ENCODE data around the gene SERPINB8. TPM values are rescaled to one million over a fixed set of nuclear protein-coding genes. Genes with fewer than 3 reads are reported as not detected.

The SERPINB8 gene
- total and polyA plus RNA-seq, 9 of the 15 experiments (the other 6 are each of a cell fraction or from before 2014, with no cell fraction given) = 0.05 to 0.19 (median 0.09) TPM

- TF ChIP-seq NFYB (IDR thresholded peaks at IDR 0.05; ENCODE audit: extremely low read depth, insufficient read length) (no peak), ZNF518B (CRISPR knock-in tag; IDR thresholded peaks at IDR 0.05) (no peak)
Observed at GRCh38 chr18:63956755-63957154, 13.1 kb upstream of the SERPINB8 start (continued).

GRCh38 chr18:63960891-63961290 is 9.0 kb upstream of the SERPINB8 start:
- intact Hi-C loops (cut with micrococcal nuclease) = no loop called here
- no peak overlapping the region for H3K4me3 ChIP-seq
- in situ Hi-C loops (cut with MboI) = no loop called here
- no peak overlapping the region for H3K4me2 ChIP-seq (ENCODE audit: insufficient read depth, low read length)
- ATAC-seq (no peak), FAIRE-seq (no peak), DNase-seq (ENCODE audit: extremely low read depth in 1 of 4, low spot score in 3 of 4) (no peak)
- TF ChIP-seq POU5F1 (IDR thresholded peaks at IDR 0.05; ENCODE audit: borderline replicate concordance, low read depth, low read length, partially characterized antibody) (no peak), PREB (CRISPR knock-in tag; IDR thresholded peaks at IDR 0.05) (no peak), ATF6 (CRISPR knock-in tag; IDR thresholded peaks at IDR 0.05) (no peak), CHCHD3 (CRISPR knock-in tag; IDR thresholded peaks at IDR 0.05) (no peak), GABPB2 (CRISPR knock-in tag; conservative IDR thresholded peaks at IDR 0.05) (no peak), ZNF449 (CRISPR knock-in tag; IDR thresholded peaks at IDR 0.05) (no peak), RBM22 (IDR thresholded peaks at IDR 0.05; ENCODE audit: low read depth, low read length, poor library complexity, severe bottlenecking) (no peak), ZNF507 (tag; conservative IDR thresholded peaks at IDR 0.05) (no peak), RBBP5 (IDR thresholded peaks at IDR 0.05; ENCODE audit: borderline replicate concordance, insufficient read depth, low read length, poor library complexity, severe bottlenecking) (no peak), C11orf30 (IDR thresholded peaks at IDR 0.05; ENCODE audit: low read depth) (no peak), MCM3 (IDR thresholded peaks at IDR 0.05) (no peak), ZNF146 (CRISPR knock-in tag; IDR thresholded peaks at IDR 0.05; ENCODE audit: unreplicated experiment) (no peak)
- BruUV-seq (replicated peaks) = no TSS peak
- no peaks in the 10 kb centered on the region for H3K4me1 ChIP-seq (replicated peaks in 1 of 2; ENCODE audit: control insufficient read depth in 2 of 2, insufficient read depth in 2 of 2, low read length in 2 of 2)
- H2AFZ ChIP-seq (ENCODE audit: low read depth, low read length) = no peak overlapping the region
- no CpG with 5 or more reads among the region's 1 CpG for WGBS (ENCODE audit: insufficient coverage, low coverage, missing lambda C conversion rate)
- H3K9ac ChIP-seq (ENCODE audit: insufficient read depth in 1 of 2, low read depth in 2 of 2, low read length in 2 of 2) = no peak overlapping the region
- ChIA-PET CTCF (ENCODE audit: low intra/inter-chr PET ratio) (no interaction called here), POLR2A (no interaction called here)
- no peaks in the 10 kb centered on the region for H3K36me3 ChIP-seq (ENCODE audit: control insufficient read depth, insufficient read depth, low read length)
- H3K27me3 ChIP-seq (ENCODE audit: control insufficient read depth in 2 of 2, insufficient read depth in 2 of 2, low read length in 2 of 2) = no peaks in the 10 kb centered on the region
- H3K9me1 ChIP-seq (ENCODE audit: control insufficient read depth, insufficient read depth, low read length) = no peaks in the 10 kb centered on the region
- H3K27ac ChIP-seq (ENCODE audit: extremely low read depth, low read depth, low read length) = no peak overlapping the region
- no peaks in the 10 kb centered on the region for H4K20me1 ChIP-seq (replicated peaks; ENCODE audit: control insufficient read depth, insufficient read depth, low read length)
- H3K79me2 ChIP-seq (ENCODE audit: control insufficient read depth, insufficient read depth, low read length) = no peaks in the 10 kb centered on the region
- no peaks in the 10 kb centered on the region for H3K9me3 ChIP-seq (replicated peaks; ENCODE audit: control insufficient read depth, insufficient read depth, low read depth, low read length)
